Measurements from ENCODE around the gene MMUT. TPM values are rescaled to one million over a fixed set of nuclear protein-coding genes. Genes with fewer than 3 reads are reported as not detected.

Gene MMUT
- total RNA-seq, 1 experiment from 2014 or later = 7.1 TPM

GRCh38 chr6:49430187-49430586 lies 32.9 kb downstream of the MMUT start:
- in situ Hi-C loops (cut with HindIII; ENCODE audit: low pct_unique_long_range_greater_than_20kb, low sequenced_read_pairs) = no loop called here
- no peak for DNase-seq (ENCODE audit: low read depth, low spot score)
- Histone ChIP-seq H3K27ac (ENCODE audit: low read length) (no peak overlapping the region), H3K27me3 (ENCODE audit: control insufficient read depth, insufficient read depth, low read length) (no peaks in the 10 kb centered on the region), H3K36me3 (ENCODE audit: control insufficient read depth, insufficient read depth, low read length) (no peaks in the 10 kb centered on the region), H3K4me3 (ENCODE audit: low read depth in 2 of 2, low read length in 2 of 2) (no peak overlapping the region), H3K9me3 (ENCODE audit: control insufficient read depth, insufficient read depth, low read depth, low read length) (no peaks in the 10 kb centered on the region), H3K4me1 (ENCODE audit: control insufficient read depth, insufficient read depth, low read length) (no peaks in the 10 kb centered on the region)
- ChIA-PET CTCF (no interaction called here), POLR2A (no interaction called here)
- ATAC-seq = no peak
- intact Hi-C loops (cut with micrococcal nuclease; ENCODE audit: unreplicated experiment) = no loop called here
- TF ChIP-seq REST (IDR thresholded peaks at IDR 0.05; ENCODE audit: insufficient read depth in 1 of 2, low read depth in 2 of 2, low read length in 1 of 2) (no peak), TCF7L2 (IDR thresholded peaks at IDR 0.05; ENCODE audit: low read depth, low read length) (no peak), SIN3A (IDR thresholded peaks at IDR 0.05; ENCODE audit: borderline replicate concordance, insufficient read depth, low read depth, low read length) (no peak), POLR2AphosphoS5 (IDR thresholded peaks at IDR 0.05; ENCODE audit: low read depth, low read length) (no peak)
- TF ChIP-seq, protein P1, sequence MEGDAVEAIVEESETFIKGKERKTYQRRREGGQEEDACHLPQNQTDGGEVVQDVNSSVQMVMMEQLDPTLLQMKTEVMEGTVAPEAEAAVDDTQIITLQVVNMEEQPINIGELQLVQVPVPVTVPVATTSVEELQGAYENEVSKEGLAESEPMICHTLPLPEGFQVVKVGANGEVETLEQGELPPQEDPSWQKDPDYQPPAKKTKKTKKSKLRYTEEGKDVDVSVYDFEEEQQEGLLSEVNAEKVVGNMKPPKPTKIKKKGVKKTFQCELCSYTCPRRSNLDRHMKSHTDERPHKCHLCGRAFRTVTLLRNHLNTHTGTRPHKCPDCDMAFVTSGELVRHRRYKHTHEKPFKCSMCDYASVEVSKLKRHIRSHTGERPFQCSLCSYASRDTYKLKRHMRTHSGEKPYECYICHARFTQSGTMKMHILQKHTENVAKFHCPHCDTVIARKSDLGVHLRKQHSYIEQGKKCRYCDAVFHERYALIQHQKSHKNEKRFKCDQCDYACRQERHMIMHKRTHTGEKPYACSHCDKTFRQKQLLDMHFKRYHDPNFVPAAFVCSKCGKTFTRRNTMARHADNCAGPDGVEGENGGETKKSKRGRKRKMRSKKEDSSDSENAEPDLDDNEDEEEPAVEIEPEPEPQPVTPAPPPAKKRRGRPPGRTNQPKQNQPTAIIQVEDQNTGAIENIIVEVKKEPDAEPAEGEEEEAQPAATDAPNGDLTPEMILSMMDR (IDR thresholded peaks at IDR 0.05) = no peak
- no TSS peak for BruUV-seq (replicated peaks)

DNA sequence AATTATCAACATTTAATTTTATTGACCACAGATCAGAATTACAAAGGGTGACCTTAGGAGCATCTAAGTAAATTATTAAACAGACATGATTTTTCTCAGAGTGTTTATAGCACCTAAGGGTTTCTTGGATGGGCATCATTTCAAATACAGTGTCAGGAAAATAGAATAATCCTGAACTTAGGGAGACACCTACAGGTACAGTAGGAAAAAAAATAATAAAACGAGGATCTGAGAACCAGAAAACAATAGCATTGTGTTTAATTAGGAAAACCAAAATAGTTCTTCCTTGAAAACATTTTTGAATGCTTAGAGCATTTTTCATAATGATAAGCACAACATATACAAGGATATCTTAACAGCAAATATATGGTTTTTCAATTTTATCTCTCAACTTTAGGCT lies 39.2 kb downstream of the MMUT start:
- ATAC-seq = no peak
- in situ Hi-C loops (cut with HindIII; ENCODE audit: low pct_unique_long_range_greater_than_20kb, low sequenced_read_pairs) = no loop called here
- H3K27ac ChIP-seq (ENCODE audit: low read length) = no peak overlapping the region
- H3K36me3 ChIP-seq (ENCODE audit: control insufficient read depth, insufficient read depth, low read length) = no peaks in the 10 kb centered on the region
- H3K4me1 ChIP-seq (ENCODE audit: control insufficient read depth, insufficient read depth, low read length) = no peaks in the 10 kb centered on the region
- no TSS peak for BruUV-seq (replicated peaks)
- intact Hi-C loops (cut with micrococcal nuclease; ENCODE audit: unreplicated experiment) = no loop called here
- ChIA-PET CTCF (no interaction called here), POLR2A (no interaction called here)
- DNase-seq (ENCODE audit: low read depth, low spot score) = no peak
- no peaks in the 10 kb centered on the region for H3K9me3 ChIP-seq (ENCODE audit: control insufficient read depth, insufficient read depth, low read depth, low read length)
- no peak overlapping the region for H3K4me3 ChIP-seq (ENCODE audit: low read depth in 2 of 2, low read length in 2 of 2)
- TF ChIP-seq, protein P1 (IDR thresholded peaks at IDR 0.05) = peak; percentile 32; the same call in 1 of the 2 replicates
- no peak for TF ChIP-seq SIN3A (IDR thresholded peaks at IDR 0.05; ENCODE audit: borderline replicate concordance, insufficient read depth, low read depth, low read length)
- H3K27me3 ChIP-seq (ENCODE audit: control insufficient read depth, insufficient read depth, low read length) = no peaks in the 10 kb centered on the region

DNA sequence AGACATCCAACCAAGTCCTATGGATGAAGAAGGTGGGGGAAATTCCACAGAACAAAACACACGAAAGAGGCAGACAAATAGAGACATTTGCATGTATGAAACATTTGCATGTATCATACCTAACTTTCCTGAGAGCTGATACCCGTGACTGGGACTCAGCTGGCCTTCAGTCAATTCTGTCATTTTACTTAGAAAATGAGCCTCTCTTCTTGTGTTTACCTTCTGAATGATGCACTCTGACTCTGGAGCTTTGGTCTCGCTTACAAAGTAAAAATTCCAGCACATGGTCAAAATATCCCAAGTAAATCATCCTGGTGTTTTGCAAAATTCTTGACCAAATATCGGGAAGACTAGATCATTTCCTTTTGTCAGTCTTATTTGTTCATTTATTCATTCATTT lies 46.9 kb downstream of the MMUT start:
- ChIA-PET POLR2A (no interaction called here), CTCF (no interaction called here)
- intact Hi-C loops (cut with micrococcal nuclease; ENCODE audit: unreplicated experiment) = no loop called here
- H3K4me1 ChIP-seq (ENCODE audit: control insufficient read depth, insufficient read depth, low read length) = no peaks in the 10 kb centered on the region
- no peak for DNase-seq (ENCODE audit: low read depth, low spot score)
- H3K4me3 ChIP-seq (ENCODE audit: low read depth in 2 of 2, low read length in 2 of 2) = no peak overlapping the region
- no peaks in the 10 kb centered on the region for H3K36me3 ChIP-seq (ENCODE audit: control insufficient read depth, insufficient read depth, low read length)
- in situ Hi-C loops (cut with HindIII; ENCODE audit: low pct_unique_long_range_greater_than_20kb, low sequenced_read_pairs) = no loop called here
- BruUV-seq (replicated peaks) = no TSS peak
- no peaks in the 10 kb centered on the region for H3K9me3 ChIP-seq (ENCODE audit: control insufficient read depth, insufficient read depth, low read depth, low read length)
- no peaks in the 10 kb centered on the region for H3K27me3 ChIP-seq (ENCODE audit: control insufficient read depth, insufficient read depth, low read length)
- H3K27ac ChIP-seq (ENCODE audit: low read length) = no peak overlapping the region
- TF ChIP-seq SIN3A (IDR thresholded peaks at IDR 0.05; ENCODE audit: borderline replicate concordance, insufficient read depth, low read depth, low read length) (no peak), REST (IDR thresholded peaks at IDR 0.05; ENCODE audit: insufficient read depth in 1 of 2, low read depth in 2 of 2, low read length in 1 of 2) (no peak), POLR2AphosphoS5 (IDR thresholded peaks at IDR 0.05; ENCODE audit: low read depth, low read length) (no peak), TCF7L2 (IDR thresholded peaks at IDR 0.05; ENCODE audit: low read depth, low read length) (no peak)
- TF ChIP-seq, protein P1 (IDR thresholded peaks at IDR 0.05) = no peak
- no peak for ATAC-seq
